HEK293 (cell line): ENCODE data around the gene LFNG.

Experiments used
- MYNN ChIP-seq: fragments of 450-650 bp; formaldehyde crosslinking; IDR thresholded peaks from 2 replicates; pipeline ENCODE4 v1.5.1; 2016; ENCODE audit warnings: missing biosample characterization, missing genetic modification characterization, borderline replicate concordance
- SP2 ChIP-seq: fragments of 450-650 bp; formaldehyde crosslinking; IDR thresholded peaks from 2 replicates; pipeline ENCODE4 v1.5.1; 2016; ENCODE audit warnings: missing biosample characterization, missing genetic modification characterization
- YY1 ChIP-seq: fragments of 450-650 bp; formaldehyde crosslinking; IDR thresholded peaks from 2 replicates; pipeline ENCODE4 v1.5.1; 2018; ENCODE audit warnings: missing biosample characterization, missing genetic modification characterization
- ZBTB7A ChIP-seq: fragments of 450-650 bp; formaldehyde crosslinking; IDR thresholded peaks from 2 replicates; pipeline ENCODE4 v1.5.1; 2016; ENCODE audit warnings: low read depth, missing biosample characterization, missing genetic modification characterization
- ZFHX2 ChIP-seq: fragments of 450-650 bp; formaldehyde crosslinking; conservative IDR thresholded peaks from 2 replicates; pipeline ENCODE4 v1.5.1; 2016; ENCODE audit warnings: missing biosample characterization, missing genetic modification characterization
- ZNF132 ChIP-seq: fragments of 450-650 bp; formaldehyde crosslinking; IDR thresholded peaks from 2 replicates; pipeline ENCODE4 v1.5.1; 2017; ENCODE audit warnings: missing biosample characterization, missing genetic modification characterization, borderline replicate concordance
- ZNF140 ChIP-seq: fragments of 450-650 bp; formaldehyde crosslinking; IDR thresholded peaks from 2 replicates; pipeline ENCODE4 v1.5.1; 2016; ENCODE audit warnings: missing biosample characterization, missing genetic modification characterization
- ZNF157 ChIP-seq: fragments of 450-650 bp; formaldehyde crosslinking; IDR thresholded peaks from 2 replicates; pipeline ENCODE4 v1.5.1; 2016; ENCODE audit warnings: missing biosample characterization, missing genetic modification characterization
- ZNF24 ChIP-seq: fragments of 450-650 bp; formaldehyde crosslinking; IDR thresholded peaks from 2 replicates; pipeline ENCODE4 v1.5.1; 2016; ENCODE audit warnings: missing biosample characterization, missing genetic modification characterization
- ZNF394 ChIP-seq: fragments of 450-650 bp; formaldehyde crosslinking; IDR thresholded peaks from 2 replicates; pipeline ENCODE4 v1.5.1; 2016; ENCODE audit warnings: missing biosample characterization, missing genetic modification characterization, mild to moderate bottlenecking, moderate library complexity, borderline replicate concordance
- ZNF654 ChIP-seq: fragments of 450-650 bp; formaldehyde crosslinking; IDR thresholded peaks from 2 replicates; pipeline ENCODE4 v1.5.1; 2016; ENCODE audit warnings: low read depth, missing biosample characterization, missing genetic modification characterization
- ZNF701 ChIP-seq: fragments of 450-650 bp; formaldehyde crosslinking; IDR thresholded peaks from 2 replicates; pipeline ENCODE4 v1.5.1; 2016; ENCODE audit warnings: missing biosample characterization, missing genetic modification characterization
- TF ChIP-seq, protein P1 (sequence below): fragments of 450-650 bp; formaldehyde crosslinking; IDR thresholded peaks from 2 replicates; pipeline ENCODE4 v1.5.1; 2016; ENCODE audit warnings: missing biosample characterization, missing genetic modification characterization
- TF ChIP-seq, protein P2 (sequence below): fragments of 450-650 bp; formaldehyde crosslinking; IDR thresholded peaks from 2 replicates; pipeline ENCODE4 v1.5.1; 2016; ENCODE audit warnings: missing biosample characterization, missing genetic modification characterization

DNA sequence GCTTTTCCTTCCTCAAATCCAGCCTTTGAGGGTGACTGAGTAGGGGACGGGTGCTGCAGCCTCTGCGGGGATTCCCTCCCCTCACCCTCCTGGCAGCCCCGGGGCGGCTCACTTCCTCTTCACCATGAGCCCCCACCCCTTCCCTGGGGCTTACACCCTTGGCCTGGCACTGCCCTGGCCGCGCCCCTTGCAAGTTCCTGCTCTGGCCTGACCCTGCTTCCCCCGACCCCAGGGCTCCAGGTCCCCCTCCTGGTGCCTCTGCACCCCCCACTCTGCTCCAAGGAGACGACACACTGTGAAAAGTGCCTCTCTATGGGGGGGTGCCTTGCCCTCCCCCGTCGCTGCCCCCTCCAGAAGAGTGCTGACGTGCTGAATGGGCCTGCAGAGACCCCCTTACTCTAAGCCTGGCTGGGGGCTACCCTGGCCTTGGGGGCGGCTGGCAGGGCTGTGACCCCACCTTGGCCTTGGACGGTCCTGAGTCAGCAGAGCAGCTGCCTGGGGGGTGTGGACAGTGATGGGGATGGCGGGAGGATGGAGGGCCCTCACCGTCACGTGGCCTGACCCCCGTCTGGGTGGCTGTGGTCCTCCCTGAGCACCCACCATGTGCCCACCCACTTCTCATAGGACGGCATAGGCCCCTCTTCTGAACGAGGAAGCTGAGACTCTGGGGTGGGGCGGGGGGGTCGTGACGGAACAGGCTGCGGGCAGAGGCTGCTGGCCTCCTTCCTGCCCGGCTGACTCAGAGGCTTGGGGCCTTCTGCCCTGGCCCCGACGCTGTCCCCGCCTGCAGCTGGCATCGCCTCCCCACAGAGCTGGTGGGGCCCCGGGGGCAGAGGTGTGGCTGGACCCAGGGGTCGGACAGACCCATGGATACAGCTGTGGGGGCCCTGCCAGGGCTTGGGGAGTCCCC, 9.8 kb downstream of the LFNG start:
- TF ChIP-seq ZNF654 (no peak), ZNF157 (tag by site-specific recombination) (no peak), ZNF701 (tag by site-specific recombination) (no peak), ZNF24 (tag by site-specific recombination) (no peak), ZBTB7A (tag by site-specific recombination) (no peak), YY1 (no peak), MYNN (no peak), ZNF140 (tag by site-specific recombination) (no peak), ZNF394 (tag by site-specific recombination) (no peak), ZFHX2 (tag by site-specific recombination) (no peak), SP2 (tag by site-specific recombination) (no peak), ZNF132 (tag by site-specific recombination) (no peak)
- TF ChIP-seq, protein P1, sequence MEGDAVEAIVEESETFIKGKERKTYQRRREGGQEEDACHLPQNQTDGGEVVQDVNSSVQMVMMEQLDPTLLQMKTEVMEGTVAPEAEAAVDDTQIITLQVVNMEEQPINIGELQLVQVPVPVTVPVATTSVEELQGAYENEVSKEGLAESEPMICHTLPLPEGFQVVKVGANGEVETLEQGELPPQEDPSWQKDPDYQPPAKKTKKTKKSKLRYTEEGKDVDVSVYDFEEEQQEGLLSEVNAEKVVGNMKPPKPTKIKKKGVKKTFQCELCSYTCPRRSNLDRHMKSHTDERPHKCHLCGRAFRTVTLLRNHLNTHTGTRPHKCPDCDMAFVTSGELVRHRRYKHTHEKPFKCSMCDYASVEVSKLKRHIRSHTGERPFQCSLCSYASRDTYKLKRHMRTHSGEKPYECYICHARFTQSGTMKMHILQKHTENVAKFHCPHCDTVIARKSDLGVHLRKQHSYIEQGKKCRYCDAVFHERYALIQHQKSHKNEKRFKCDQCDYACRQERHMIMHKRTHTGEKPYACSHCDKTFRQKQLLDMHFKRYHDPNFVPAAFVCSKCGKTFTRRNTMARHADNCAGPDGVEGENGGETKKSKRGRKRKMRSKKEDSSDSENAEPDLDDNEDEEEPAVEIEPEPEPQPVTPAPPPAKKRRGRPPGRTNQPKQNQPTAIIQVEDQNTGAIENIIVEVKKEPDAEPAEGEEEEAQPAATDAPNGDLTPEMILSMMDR: no peak
- TF ChIP-seq, protein P2, sequence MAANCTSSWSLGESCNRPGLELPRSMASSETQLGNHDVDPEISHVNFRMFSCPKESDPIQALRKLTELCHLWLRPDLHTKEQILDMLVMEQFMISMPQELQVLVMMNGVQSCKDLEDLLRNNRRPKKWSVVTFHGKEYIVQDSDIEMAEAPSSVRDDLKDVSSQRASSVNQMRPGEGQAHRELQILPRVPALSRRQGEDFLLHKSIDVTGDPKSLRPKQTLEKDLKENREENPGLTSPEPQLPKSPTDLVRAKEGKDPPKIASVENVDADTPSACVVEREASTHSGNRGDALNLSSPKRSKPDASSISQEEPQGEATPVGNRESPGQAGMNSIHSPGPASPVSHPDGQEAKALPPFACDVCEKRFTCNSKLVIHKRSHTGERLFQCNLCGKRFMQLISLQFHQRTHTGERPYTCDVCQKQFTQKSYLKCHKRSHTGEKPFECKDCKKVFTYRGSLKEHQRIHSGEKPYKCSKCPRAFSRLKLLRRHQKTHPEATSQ (tag by site-specific recombination): no peak
